Activated CD4-positive, alpha-beta T cell treated with anti-CD3 and anti-CD28 coated beads, Interleukin-2, amount 10 ng/mL, durations not matched to agents 7 days and 5 days (primary cell): ENCODE data around the gene MYOG. TPM values are rescaled to one million over a fixed set of nuclear protein-coding genes. Genes with fewer than 3 reads are reported as not detected.

ENCODE experiments used
- CTCF ChIA-PET: fragments of 350-600 bp; sonication (Branson Sonifier 250); formaldehyde crosslinking; loops from one replicate; lab custom pipeline; 2021; ENCODE audit warnings: antibody characterized with exemption; lab: Charles Lee
- POLR2A ChIA-PET: fragments of 350-600 bp; sonication (Branson Sonifier 250); formaldehyde crosslinking; loops from one replicate; lab custom pipeline; 2021; ENCODE audit warnings: antibody characterized with exemption; lab: Charles Lee
- DNase-seq: peaks from one replicate; pipeline ENCODE4 v3.0.0-alpha.2; 2020
- H3K27ac Mint-ChIP-seq: one replicate; pipeline ENCODE4 v1.8.0; 2021; ENCODE audit warnings: mild to moderate bottlenecking, moderate library complexity, mixed read lengths
- H3K27me3 Mint-ChIP-seq: one replicate; pipeline ENCODE4 v1.8.0; 2021; ENCODE audit warnings: mixed read lengths
- H3K36me3 Mint-ChIP-seq: one replicate; pipeline ENCODE4 v1.8.0; 2021; ENCODE audit warnings: low read depth, mixed read lengths
- H3K4me1 Mint-ChIP-seq: one replicate; pipeline ENCODE4 v1.8.0; 2021; ENCODE audit warnings: mixed read lengths
- H3K4me3 Mint-ChIP-seq: one replicate; pipeline ENCODE4 v1.8.0; 2021; ENCODE audit warnings: mild to moderate bottlenecking, moderate library complexity, mixed read lengths
- H3K9me3 Mint-ChIP-seq: one replicate; pipeline ENCODE4 v1.8.0; 2021; ENCODE audit warnings: mixed read lengths
- total RNA-seq, 2 experiments: library from RNA; stranded (reverse); gene quantifications; one replicate each; pipeline ENCODE4 v1.2.3, GENCODE V29; 2021

Gene MYOG
- total RNA-seq, 2 experiments from 2014 or later: not detected

GRCh38 chr1:203045336-203045735, 40.5 kb downstream of the MYOG start:
- H3K4me1 Mint-ChIP-seq: peaks cover 2% of the 10 kb centered on the region
- CTCF ChIA-PET: interaction anchor here (0.8 to 1.7 kb wide), 2 partner anchors 9 to 39 kb away, joined by 3 to 5 read pairs; no protein-coding TSS in a partner anchor
- DNase-seq: no peak
- no peaks in the 10 kb centered on the region for H3K36me3 Mint-ChIP-seq
- H3K4me3 Mint-ChIP-seq: no peak overlapping the region
- H3K27ac Mint-ChIP-seq: no peak overlapping the region
- POLR2A ChIA-PET: no interaction called here
- H3K9me3 Mint-ChIP-seq: no peaks in the 10 kb centered on the region
- H3K27me3 Mint-ChIP-seq: no peaks in the 10 kb centered on the region

GRCh38 chr1:203044546-203045250, 41.1 kb downstream of the MYOG start:
- POLR2A ChIA-PET: no interaction called here
- H3K4me1 Mint-ChIP-seq: peaks cover 2% of the 10 kb centered on the region
- H3K27ac Mint-ChIP-seq: no peak overlapping the region
- DNase-seq: no peak
- no peaks in the 10 kb centered on the region for H3K36me3 Mint-ChIP-seq
- no peaks in the 10 kb centered on the region for H3K27me3 Mint-ChIP-seq
- H3K9me3 Mint-ChIP-seq: no peaks in the 10 kb centered on the region
- CTCF ChIA-PET: interaction anchor here (0.8 kb wide), 1 partner anchor 39 kb away, joined by 3 read pairs; no protein-coding TSS in a partner anchor
- no peak overlapping the region for H3K4me3 Mint-ChIP-seq

GRCh38 chr1:203043830-203044545, 41.8 kb downstream of the MYOG start:
- DNase-seq: no peak
- H3K9me3 Mint-ChIP-seq: no peaks in the 10 kb centered on the region
- ChIA-PET POLR2A (no interaction called here), CTCF (interaction anchor here (1.3 kb wide), 1 partner anchor 172 kb away, joined by 5 read pairs; no protein-coding TSS in a partner anchor)
- peaks cover 4% of the 10 kb centered on the region for H3K4me1 Mint-ChIP-seq
- H3K27me3 Mint-ChIP-seq: no peaks in the 10 kb centered on the region
- H3K4me3 Mint-ChIP-seq: no peak overlapping the region
- H3K36me3 Mint-ChIP-seq: no peaks in the 10 kb centered on the region
- no peak overlapping the region for H3K27ac Mint-ChIP-seq

GRCh38 chr1:203041351-203041932, 44.4 kb downstream of the MYOG start:
- no peaks in the 10 kb centered on the region for H3K36me3 Mint-ChIP-seq
- CTCF ChIA-PET: interaction anchor here (1.0 to 3.2 kb wide), 4 partner anchors 13 to 226 kb away, joined by 3 to 32 read pairs (median 6); no protein-coding TSS in a partner anchor
- POLR2A ChIA-PET: interaction anchor here (0.7 kb wide), 1 partner anchor 279 kb away, joined by 3 read pairs; no protein-coding TSS in a partner anchor
- H3K4me1 Mint-ChIP-seq: peaks cover 1% of the 10 kb centered on the region
- no peak overlapping the region for H3K27ac Mint-ChIP-seq
- H3K4me3 Mint-ChIP-seq: no peak overlapping the region
- DNase-seq: no peak
- H3K27me3 Mint-ChIP-seq: no peaks in the 10 kb centered on the region
- H3K9me3 Mint-ChIP-seq: no peaks in the 10 kb centered on the region

GRCh38 chr1:203040513-203041275, 45.1 kb downstream of the MYOG start:
- Mint-ChIP-seq H3K27me3 (no peaks in the 10 kb centered on the region), H3K4me1 (peaks cover 1% of the 10 kb centered on the region), H3K36me3 (no peaks in the 10 kb centered on the region), H3K27ac (no peak overlapping the region), H3K4me3 (no peak overlapping the region), H3K9me3 (no peaks in the 10 kb centered on the region)
- DNase-seq: no peak
- ChIA-PET CTCF (interaction anchor here (0.8 to 3.2 kb wide), 12 partner anchors 8 to 230 kb away, joined by 3 to 32 read pairs (median 6); partner anchors contain the start of gene PPFIA4), POLR2A (interaction anchor here (0.7 kb wide), 1 partner anchor 280 kb away, joined by 3 read pairs; no protein-coding TSS in a partner anchor)

- Mint-ChIP-seq H3K9me3 (no peaks in the 10 kb centered on the region), H3K27ac (no peak overlapping the region), H3K27me3 (no peaks in the 10 kb centered on the region), H3K4me1 (peaks cover 1% of the 10 kb centered on the region), H3K4me3 (no peak overlapping the region), H3K36me3 (no peaks in the 10 kb centered on the region)
- DNase-seq: no peak
- ChIA-PET CTCF (interaction anchor here (0.7 to 3.2 kb wide), 22 partner anchors 8 to 317 kb away, joined by 3 to 32 read pairs (median 4); partner anchors contain the start of gene PPFIA4), POLR2A (no interaction called here)
Measured at GRCh38 chr1:203039609-203040512, 46.0 kb downstream of the MYOG start.

GRCh38 chr1:203038891-203039608, 46.8 kb downstream of the MYOG start:
- Mint-ChIP-seq H3K9me3 (no peaks in the 10 kb centered on the region), H3K27me3 (no peaks in the 10 kb centered on the region), H3K36me3 (no peaks in the 10 kb centered on the region), H3K4me3 (no peak overlapping the region), H3K4me1 (peaks cover 1% of the 10 kb centered on the region), H3K27ac (no peak overlapping the region)
- ChIA-PET POLR2A (no interaction called here), CTCF (interaction anchor here (0.8 to 3.2 kb wide), 19 partner anchors 9 to 318 kb away, joined by 3 to 32 read pairs (median 5); partner anchors contain the start of gene PPFIA4)
- peak; percentile 66 for DNase-seq

- DNase-seq: no peak
- H3K9me3 Mint-ChIP-seq: no peaks in the 10 kb centered on the region
- ChIA-PET CTCF (interaction anchor here (0.8 to 3.2 kb wide), 7 partner anchors 8 to 178 kb away, joined by 4 to 32 read pairs (median 16); partner anchors contain the start of gene PPFIA4), POLR2A (no interaction called here)
- no peak overlapping the region for H3K4me3 Mint-ChIP-seq
- no peak overlapping the region for H3K27ac Mint-ChIP-seq
- H3K36me3 Mint-ChIP-seq: no peaks in the 10 kb centered on the region
- no peaks in the 10 kb centered on the region for H3K27me3 Mint-ChIP-seq
- peaks cover 1% of the 10 kb centered on the region for H3K4me1 Mint-ChIP-seq
Measured at GRCh38 chr1:203038217-203038741, 47.5 kb downstream of the MYOG start.

- no peaks in the 10 kb centered on the region for H3K36me3 Mint-ChIP-seq
- ChIA-PET CTCF (interaction anchor here (1.2 to 3.0 kb wide), 2 partner anchors 10 to 16 kb away, joined by 3 to 25 read pairs; partner anchors contain the start of gene PPFIA4), POLR2A (no interaction called here)
- no peaks in the 10 kb centered on the region for H3K9me3 Mint-ChIP-seq
- DNase-seq: no peak
- H3K27ac Mint-ChIP-seq: no peak overlapping the region
- H3K27me3 Mint-ChIP-seq: no peaks in the 10 kb centered on the region
- no peak overlapping the region for H3K4me3 Mint-ChIP-seq
- peaks cover 1% of the 10 kb centered on the region for H3K4me1 Mint-ChIP-seq
Measured at GRCh38 chr1:203037509-203038190, 48.2 kb downstream of the MYOG start.

- DNase-seq: no peak
- POLR2A ChIA-PET: no interaction called here
- Mint-ChIP-seq H3K27ac (no peak overlapping the region), H3K4me1 (peaks cover 1% of the 10 kb centered on the region), H3K36me3 (no peaks in the 10 kb centered on the region), H3K27me3 (no peaks in the 10 kb centered on the region), H3K9me3 (no peaks in the 10 kb centered on the region), H3K4me3 (no peak overlapping the region)
- CTCF ChIA-PET: interaction anchor here (1.2 to 1.8 kb wide), 2 partner anchors 10 to 15 kb away, joined by 3 to 5 read pairs; no protein-coding TSS in a partner anchor
Measured at GRCh38 chr1:203036537-203036936, 49.3 kb downstream of the MYOG start.
